WTC11 (cell line): ENCODE results near the gene ZCCHC9. TPM values are rescaled to one million over a fixed set of nuclear protein-coding genes. Genes with fewer than 3 reads are reported as not detected.

ENCODE experiments used
- ATAC-seq: fragments of 200-7000 bp; cut with Tn5 transposase; 2 replicates; pipeline ENCODE4 v1.10.0; 2021; ENCODE audit warnings: mild to moderate bottlenecking, moderate library complexity
- CTCF ChIA-PET: fragments of 300-600 bp; sonication (Branson Sonifier 250); formaldehyde crosslinking; loops from one replicate; lab custom pipeline; 2021; ENCODE audit warnings: antibody characterized with exemption; lab: Charles Lee
- POLR2A ChIA-PET: fragments of 350-600 bp; sonication (Branson Sonifier 250); formaldehyde crosslinking; loops from one replicate; lab custom pipeline; 2021; ENCODE audit warnings: antibody characterized with exemption; lab: Charles Lee
- DNase-seq: peaks from one replicate; pipeline ENCODE4 v3.0.0; 2021; ENCODE audit warnings: low spot score
- H3K27ac Mint-ChIP-seq: 2 replicates; pipeline ENCODE4 v1.8.0; 2021; ENCODE audit warnings: mixed read lengths
- H3K27me3 Mint-ChIP-seq: 2 replicates; pipeline ENCODE4 v1.8.0; 2021; ENCODE audit warnings: low read depth, mild to moderate bottlenecking, moderate library complexity, mixed read lengths
- H3K36me3 Mint-ChIP-seq: 2 replicates; pipeline ENCODE4 v1.8.0; 2021; ENCODE audit warnings: mixed read lengths
- H3K4me1 Mint-ChIP-seq: 2 replicates; pipeline ENCODE4 v1.8.0; 2022; ENCODE audit warnings: mixed read lengths
- H3K4me3 Mint-ChIP-seq: 2 replicates; pipeline ENCODE4 v1.8.0; 2021; ENCODE audit warnings: mild to moderate bottlenecking, moderate library complexity, mixed read lengths
- H3K9me3 Mint-ChIP-seq: 2 replicates; pipeline ENCODE4 v1.8.0; 2021; ENCODE audit warnings: mixed read lengths
- EMX1 ChIP-seq: fragments of 250-450 bp; sonication (Bioruptor Pico); IDR thresholded peaks from 2 replicates; pipeline ENCODE4 v1.8.0; 2021; ENCODE audit warnings: mild to moderate bottlenecking
- GRHL2 ChIP-seq: fragments of 250-450 bp; sonication (Bioruptor Pico); IDR thresholded peaks from 2 replicates; pipeline ENCODE4 v1.8.0; 2022; ENCODE audit warnings: mild to moderate bottlenecking, moderate library complexity; ENCODE audit not compliant: insufficient replicate concordance, severe bottlenecking
- HMGA2 ChIP-seq: fragments of 250-450 bp; sonication (Bioruptor Pico); IDR thresholded peaks from 2 replicates; pipeline ENCODE4 v1.4.0; 2021; ENCODE audit warnings: mild to moderate bottlenecking, moderate library complexity
- JAZF1 ChIP-seq: fragments of 250-450 bp; sonication (Bioruptor Pico); IDR thresholded peaks from 2 replicates; pipeline ENCODE4 v1.9.0; 2021; ENCODE audit warnings: moderate library complexity, mild to moderate bottlenecking, inconsistent platforms
- KAT7 ChIP-seq: sonication (generic); formaldehyde crosslinking; IDR thresholded peaks from 2 replicates; pipeline ENCODE4 v1.8.1; 2023; ENCODE audit warnings: missing genetic modification reagents, mild to moderate bottlenecking, borderline replicate concordance
- NFATC4 ChIP-seq: fragments of 250-450 bp; sonication (Bioruptor Pico); IDR thresholded peaks from 2 replicates; pipeline ENCODE4 v1.9.0; 2021; ENCODE audit warnings: mild to moderate bottlenecking
- PRDM15 ChIP-seq: sonication (generic); formaldehyde crosslinking; IDR thresholded peaks from 2 replicates; pipeline ENCODE4 v1.8.0; 2022; ENCODE audit warnings: missing genetic modification reagents
- RORB ChIP-seq: fragments of 250-450 bp; sonication (Bioruptor Pico); IDR thresholded peaks from 2 replicates; pipeline ENCODE4 v1.9.0; 2021; ENCODE audit warnings: mild to moderate bottlenecking
- TCF7 ChIP-seq: sonication (generic); formaldehyde crosslinking; IDR thresholded peaks from 2 replicates; pipeline ENCODE4 v1.8.0; 2022; ENCODE audit warnings: mild to moderate bottlenecking, low read depth, missing genetic modification reagents, moderate library complexity
- ZBTB21 ChIP-seq: sonication (generic); formaldehyde crosslinking; IDR thresholded peaks from 2 replicates; pipeline ENCODE4 v1.8.1; 2023; ENCODE audit warnings: mild to moderate bottlenecking, missing genetic modification reagents, borderline replicate concordance
- ZNF232 ChIP-seq: sonication (generic); formaldehyde crosslinking; IDR thresholded peaks from 2 replicates; pipeline ENCODE4 v1.8.0; 2022; ENCODE audit warnings: mild to moderate bottlenecking, missing genetic modification reagents
- ZNF263 ChIP-seq: sonication (generic); formaldehyde crosslinking; IDR thresholded peaks from 2 replicates; pipeline ENCODE4 v1.8.1; 2022; ENCODE audit warnings: low read depth, mild to moderate bottlenecking, moderate library complexity, missing genetic modification reagents
- ZNF396 ChIP-seq: fragments of 250-450 bp; sonication (Bioruptor Pico); IDR thresholded peaks from 2 replicates; pipeline ENCODE4 v1.8.0; 2021; ENCODE audit warnings: mild to moderate bottlenecking, moderate library complexity, borderline replicate concordance
- ZNF425 ChIP-seq: fragments of 250-450 bp; sonication (Bioruptor Pico); conservative IDR thresholded peaks from 2 replicates; pipeline ENCODE4 v1.9.0; 2021; ENCODE audit warnings: mild to moderate bottlenecking
- total RNA-seq: library from RNA; stranded (reverse); gene quantifications from 3 replicates; pipeline ENCODE4 v1.2.3, GENCODE V29; 2021
- TF ChIP-seq, protein P1 (sequence below): sonication (generic); formaldehyde crosslinking; IDR thresholded peaks from 2 replicates; pipeline ENCODE4 v1.8.1; 2022; ENCODE audit warnings: missing genetic modification reagents, borderline replicate concordance
- TF ChIP-seq, protein P2 (sequence below): fragments of 250-450 bp; sonication (Bioruptor Pico); IDR thresholded peaks from 2 replicates; pipeline ENCODE4 v1.9.0; 2021; ENCODE audit warnings: mild to moderate bottlenecking
- TF ChIP-seq, protein P3 (sequence below): sonication (generic); formaldehyde crosslinking; IDR thresholded peaks from 2 replicates; pipeline ENCODE4 v1.8.0; 2022; ENCODE audit warnings: mild to moderate bottlenecking, missing genetic modification reagents
- TF ChIP-seq, protein P4 (sequence below): sonication (generic); formaldehyde crosslinking; IDR thresholded peaks from 2 replicates; pipeline ENCODE4 v1.8.1; 2023; ENCODE audit warnings: mild to moderate bottlenecking, moderate library complexity, missing genetic modification reagents

The ZCCHC9 gene
- total RNA-seq, 1 experiment from 2014 or later = 30.8 TPM

GRCh38 chr5:81251922-81252321 lies 49.5 kb upstream of the ZCCHC9 start (continued):
- TF ChIP-seq GRHL2 (CRISPR knock-in tag) = no peak
- TF ChIP-seq TCF7 (CRISPR knock-in tag) = no peak
- TF ChIP-seq KAT7 = no peak
- TF ChIP-seq PRDM15 (CRISPR knock-in tag) = no peak
- TF ChIP-seq ZNF396 = no peak
- TF ChIP-seq, protein P1, sequence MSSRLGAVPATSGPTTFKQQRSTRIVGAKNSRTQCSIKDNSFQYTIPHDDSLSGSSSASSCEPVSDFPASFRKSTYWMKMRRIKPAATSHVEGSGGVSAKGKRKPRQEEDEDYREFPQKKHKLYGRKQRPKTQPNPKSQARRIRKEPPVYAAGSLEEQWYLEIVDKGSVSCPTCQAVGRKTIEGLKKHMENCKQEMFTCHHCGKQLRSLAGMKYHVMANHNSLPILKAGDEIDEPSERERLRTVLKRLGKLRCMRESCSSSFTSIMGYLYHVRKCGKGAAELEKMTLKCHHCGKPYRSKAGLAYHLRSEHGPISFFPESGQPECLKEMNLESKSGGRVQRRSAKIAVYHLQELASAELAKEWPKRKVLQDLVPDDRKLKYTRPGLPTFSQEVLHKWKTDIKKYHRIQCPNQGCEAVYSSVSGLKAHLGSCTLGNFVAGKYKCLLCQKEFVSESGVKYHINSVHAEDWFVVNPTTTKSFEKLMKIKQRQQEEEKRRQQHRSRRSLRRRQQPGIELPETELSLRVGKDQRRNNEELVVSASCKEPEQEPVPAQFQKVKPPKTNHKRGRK = no peak
- TF ChIP-seq, protein P2, sequence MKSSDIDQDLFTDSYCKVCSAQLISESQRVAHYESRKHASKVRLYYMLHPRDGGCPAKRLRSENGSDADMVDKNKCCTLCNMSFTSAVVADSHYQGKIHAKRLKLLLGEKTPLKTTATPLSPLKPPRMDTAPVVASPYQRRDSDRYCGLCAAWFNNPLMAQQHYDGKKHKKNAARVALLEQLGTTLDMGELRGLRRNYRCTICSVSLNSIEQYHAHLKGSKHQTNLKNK (CRISPR knock-in tag) = no peak
- no peak for TF ChIP-seq ZNF263 (CRISPR knock-in tag)
- TF ChIP-seq, all 79 proteins: peak for 0

DNA sequence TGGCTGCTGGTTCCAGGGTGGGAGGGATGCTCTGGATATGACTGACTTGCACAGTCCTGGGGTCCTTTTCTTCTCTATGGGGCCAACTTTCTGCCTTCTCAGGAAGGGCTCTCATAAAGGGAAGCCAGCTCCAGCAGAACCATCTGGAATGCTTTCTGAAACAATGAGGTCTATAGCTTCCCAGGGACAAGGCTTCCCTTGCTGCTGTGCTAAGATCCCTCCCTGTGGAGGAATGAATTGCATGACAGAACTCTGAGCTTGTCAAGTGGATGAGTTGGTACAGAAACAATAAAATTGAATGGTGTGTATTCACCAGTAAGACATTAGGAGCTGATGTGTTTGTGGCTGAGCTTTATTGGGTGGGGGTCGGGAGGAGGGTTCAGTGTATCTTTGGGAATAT lies 48.5 kb upstream of the ZCCHC9 start:
- ChIA-PET POLR2A (no interaction called here), CTCF (no interaction called here)
- Mint-ChIP-seq H3K36me3 (peaks cover 6% of the 10 kb centered on the region; the same call in 1 of the 2 replicates), H3K4me1 (peaks cover 23% of the 10 kb centered on the region), H3K27ac (no peak overlapping the region)
- TF ChIP-seq NFATC4 (no peak), GRHL2 (CRISPR knock-in tag) (no peak), ZNF425 (CRISPR knock-in tag) (no peak), HMGA2 (CRISPR knock-in tag) (no peak), ZBTB21 (CRISPR knock-in tag) (no peak), ZNF232 (no peak), RORB (CRISPR knock-in tag) (no peak), JAZF1 (CRISPR knock-in tag) (no peak), TCF7 (CRISPR knock-in tag) (no peak), EMX1 (CRISPR knock-in tag) (no peak)
- TF ChIP-seq, protein P3, sequence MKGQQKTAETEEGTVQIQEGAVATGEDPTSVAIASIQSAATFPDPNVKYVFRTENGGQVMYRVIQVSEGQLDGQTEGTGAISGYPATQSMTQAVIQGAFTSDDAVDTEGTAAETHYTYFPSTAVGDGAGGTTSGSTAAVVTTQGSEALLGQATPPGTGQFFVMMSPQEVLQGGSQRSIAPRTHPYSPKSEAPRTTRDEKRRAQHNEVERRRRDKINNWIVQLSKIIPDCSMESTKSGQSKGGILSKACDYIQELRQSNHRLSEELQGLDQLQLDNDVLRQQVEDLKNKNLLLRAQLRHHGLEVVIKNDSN = no peak
- TF ChIP-seq, protein P4, sequence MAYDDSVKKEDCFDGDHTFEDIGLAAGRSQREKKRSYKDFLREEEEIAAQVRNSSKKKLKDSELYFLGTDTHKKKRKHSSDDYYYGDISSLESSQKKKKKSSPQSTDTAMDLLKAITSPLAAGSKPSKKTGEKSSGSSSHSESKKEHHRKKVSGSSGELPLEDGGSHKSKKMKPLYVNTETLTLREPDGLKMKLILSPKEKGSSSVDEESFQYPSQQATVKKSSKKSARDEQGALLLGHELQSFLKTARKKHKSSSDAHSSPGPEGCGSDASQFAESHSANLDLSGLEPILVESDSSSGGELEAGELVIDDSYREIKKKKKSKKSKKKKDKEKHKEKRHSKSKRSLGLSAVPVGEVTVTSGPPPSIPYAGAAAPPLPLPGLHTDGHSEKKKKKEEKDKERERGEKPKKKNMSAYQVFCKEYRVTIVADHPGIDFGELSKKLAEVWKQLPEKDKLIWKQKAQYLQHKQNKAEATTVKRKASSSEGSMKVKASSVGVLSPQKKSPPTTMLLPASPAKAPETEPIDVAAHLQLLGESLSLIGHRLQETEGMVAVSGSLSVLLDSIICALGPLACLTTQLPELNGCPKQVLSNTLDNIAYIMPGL = no peak
- TF ChIP-seq, protein P2 (CRISPR knock-in tag) = no peak
- TF ChIP-seq, all 79 proteins: peak for 0
- Mint-ChIP-seq H3K4me3 (no peak overlapping the region), H3K9me3 (no peaks in the 10 kb centered on the region), H3K27me3 (no peaks in the 10 kb centered on the region)
- DNase-seq (no peak), ATAC-seq (0 out of 2 replicates have a peak, but pooled peaks have one; percentile 17)
